NCI-H187 (cell line): Measurements from ENCODE around the gene SDK1.

ENCODE experiments used
- DNase-seq, 2 experiments: peaks; one replicate each; lab custom pipeline; 2025; lab: John Stamatoyannopoulos, UW

SDK1 gene

GRCh38 chr7:4178416-4178815, 877.4 kb downstream of the SDK1 start:
- DNase-seq, result no peak

GRCh38 chr7:4178916-4179687, 878.0 kb downstream of the SDK1 start:
- no peak for DNase-seq

GRCh38 chr7:4179688-4180380, 878.8 kb downstream of the SDK1 start:
- DNase-seq, result no peak

GRCh38 chr7:4181446-4181845, 880.4 kb downstream of the SDK1 start:
- DNase-seq, result no peak

- DNase-seq, result no peak
These were observed 881.7 kb downstream of the SDK1 start for GRCh38 chr7:4182605-4183300.

GRCh38 chr7:4184653-4185052, 883.6 kb downstream of the SDK1 start:
- DNase-seq, result no peak

- no peak for DNase-seq
These were observed 884.1 kb downstream of the SDK1 start for GRCh38 chr7:4185136-4185535.

GRCh38 chr7:4185721-4186512, 884.9 kb downstream of the SDK1 start:
- no peak for DNase-seq

GRCh38 chr7:4186513-4186780, 885.4 kb downstream of the SDK1 start:
- DNase-seq, result no peak

- DNase-seq, result no peak
These were observed 887.6 kb downstream of the SDK1 start for GRCh38 chr7:4188651-4189050.

GRCh38 chr7:4189131-4189570, 888.1 kb downstream of the SDK1 start:
- DNase-seq, result no peak

- DNase-seq, result no peak
These were observed 889.2 kb downstream of the SDK1 start for GRCh38 chr7:4190010-4190981.

- DNase-seq, result no peak
These were observed 890.0 kb downstream of the SDK1 start for GRCh38 chr7:4191046-4191445.

GRCh38 chr7:4191525-4191924, 890.5 kb downstream of the SDK1 start:
- no peak for DNase-seq

GRCh38 chr7:4195660-4196059, 894.6 kb downstream of the SDK1 start:
- DNase-seq, result no peak

GRCh38 chr7:4196121-4196819, 895.2 kb downstream of the SDK1 start:
- no peak for DNase-seq

GRCh38 chr7:4198301-4198700, 897.2 kb downstream of the SDK1 start:
- DNase-seq, result no peak

GRCh38 chr7:4200546-4201094, 899.6 kb downstream of the SDK1 start:
- DNase-seq, result no peak

- DNase-seq, result no peak
These were observed 900.5 kb downstream of the SDK1 start for GRCh38 chr7:4201566-4201965.

- DNase-seq, result no peak
These were observed 901.2 kb downstream of the SDK1 start for GRCh38 chr7:4202154-4202736.
